HG03159 (cell line): ENCODE data around the gene HOXA1.

ENCODE experiments used
- ATAC-seq: cut with Tn5 transposase; IDR thresholded peaks from one replicate; pipeline ENCODE4 v1.9.1; 2021; ENCODE audit warnings: mild to moderate bottlenecking, moderate library complexity; ENCODE audit not compliant: unreplicated experiment

The HOXA1 gene

DNA sequence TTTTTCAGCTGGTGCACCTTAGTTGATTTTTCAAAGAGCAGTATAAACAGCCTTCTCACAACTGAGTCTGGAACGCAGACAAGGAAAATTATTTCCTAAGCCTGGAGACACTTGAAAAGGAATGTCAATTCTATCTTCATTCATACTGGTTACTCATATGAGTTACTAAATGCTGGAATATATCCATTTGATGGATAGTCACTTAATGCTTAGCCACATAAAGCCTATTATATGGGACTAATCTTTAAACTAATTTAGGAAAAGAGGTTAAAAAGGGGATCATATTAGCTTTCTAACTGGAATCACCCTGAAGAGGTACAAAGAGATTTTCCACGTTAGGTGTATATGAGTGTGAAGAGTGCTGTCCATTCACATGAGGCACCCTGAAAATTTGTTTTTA is 36.4 kb upstream of the HOXA1 start:
- ATAC-seq, result no peak

DNA sequence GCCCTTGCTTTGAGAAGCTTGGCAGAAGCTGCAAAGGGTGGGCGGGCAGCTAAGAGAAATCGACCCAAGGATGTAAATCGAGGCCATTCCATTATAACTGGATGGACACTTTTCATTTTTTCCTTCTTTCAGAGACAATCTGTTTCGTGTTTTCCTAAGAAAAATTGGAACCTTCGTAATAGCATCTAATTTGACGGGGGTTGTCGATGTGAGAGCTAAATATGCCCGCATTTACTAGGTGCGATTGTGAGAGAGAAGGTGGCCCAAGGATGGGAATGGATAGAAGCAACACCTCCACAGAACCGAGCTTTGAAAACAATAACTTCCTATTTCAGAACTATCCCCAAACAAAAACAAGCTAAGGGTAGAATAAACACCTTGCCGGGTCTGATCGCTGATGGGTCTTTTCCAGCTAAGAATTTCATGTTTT is 35.6 kb upstream of the HOXA1 start:
- ATAC-seq, result no peak

DNA sequence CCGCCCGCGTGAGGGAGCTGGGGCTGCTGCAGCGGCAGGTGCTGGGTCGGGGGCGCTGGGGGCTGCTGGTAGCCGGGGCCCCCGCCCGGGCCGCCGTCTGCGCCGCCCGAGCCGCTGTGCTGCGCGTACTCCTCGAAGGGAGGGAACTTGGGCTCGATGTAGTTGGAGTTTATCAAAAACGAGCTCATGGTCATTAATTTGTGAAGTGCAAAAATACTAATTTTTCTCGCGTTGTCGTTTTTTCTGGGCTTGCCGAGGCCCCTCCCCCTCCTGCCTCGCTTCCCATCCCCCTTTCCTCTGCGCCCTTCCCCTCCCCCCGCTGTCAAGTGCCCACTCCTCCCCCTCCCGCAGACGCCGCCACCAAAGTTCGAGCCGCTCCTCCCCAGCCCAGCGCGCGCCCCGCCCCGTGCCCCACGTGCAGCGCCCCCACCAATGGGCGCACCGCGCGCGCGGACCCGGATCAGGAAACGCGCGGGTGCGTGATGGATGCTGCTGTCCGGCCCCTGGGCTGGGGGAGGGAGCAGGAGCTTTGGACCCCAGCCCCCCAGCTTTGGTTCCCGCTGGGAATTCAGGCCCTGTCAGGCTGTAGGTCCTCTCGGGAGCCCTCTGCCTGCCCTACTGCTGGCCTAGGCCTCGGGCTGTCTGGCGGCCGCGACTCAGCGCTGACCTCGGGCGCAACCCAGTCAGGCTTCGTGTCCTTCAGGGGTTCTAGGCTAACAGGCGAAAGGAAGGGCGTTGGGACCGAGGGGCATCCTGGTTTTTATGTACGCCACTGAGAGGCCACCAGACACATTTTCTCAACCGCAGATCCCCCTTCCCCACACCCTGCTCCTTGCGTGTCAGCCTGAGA is 35.0 kb upstream of the HOXA1 start, which contains the start of gene HOXA4:
HOXA4 (minus strand) TSS at position 218 of the 850 bp plus-strand sequence; CDS start at position 194, 24 bp downstream.
- no peak for ATAC-seq

DNA sequence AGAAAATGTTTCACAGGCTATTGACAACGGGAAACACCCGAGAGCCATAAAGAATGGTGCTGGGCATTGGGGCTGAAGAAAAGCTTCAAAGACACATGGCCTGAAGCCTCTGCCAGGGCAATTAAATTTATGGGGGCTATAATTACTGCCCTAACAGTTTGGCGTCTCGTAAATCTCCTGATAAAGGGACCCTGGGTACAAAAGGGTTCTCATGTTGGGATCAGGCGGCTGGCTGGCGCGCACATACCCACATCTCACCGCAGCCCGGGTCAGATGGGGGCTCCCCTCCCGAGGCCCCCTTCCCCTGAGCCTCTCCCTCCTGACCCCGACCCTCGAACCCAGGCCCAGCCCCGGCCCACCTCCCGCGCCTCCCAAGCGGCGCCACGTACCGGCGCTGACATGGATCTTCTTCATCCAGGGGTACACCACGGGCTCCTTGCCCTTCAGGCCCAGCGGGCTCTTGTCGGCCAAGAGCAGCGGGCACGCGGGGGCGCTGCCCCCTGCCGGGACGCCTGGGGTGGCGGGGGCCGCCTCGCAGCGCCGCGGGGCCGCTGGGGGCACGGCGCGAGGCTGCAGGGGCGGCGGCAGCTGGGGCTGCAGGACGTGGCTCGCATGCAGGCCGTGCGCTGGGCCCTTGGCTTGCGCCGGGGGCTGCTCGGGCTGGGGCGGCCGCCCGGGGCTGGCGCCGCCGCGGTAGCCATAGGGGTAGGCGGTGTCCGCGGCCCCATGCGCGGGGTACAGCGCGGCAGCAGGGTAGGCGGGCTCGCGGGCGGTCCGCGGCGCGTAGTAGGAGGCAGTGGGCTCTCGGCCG is 34.1 kb upstream of the HOXA1 start:
- no peak for ATAC-seq

DNA sequence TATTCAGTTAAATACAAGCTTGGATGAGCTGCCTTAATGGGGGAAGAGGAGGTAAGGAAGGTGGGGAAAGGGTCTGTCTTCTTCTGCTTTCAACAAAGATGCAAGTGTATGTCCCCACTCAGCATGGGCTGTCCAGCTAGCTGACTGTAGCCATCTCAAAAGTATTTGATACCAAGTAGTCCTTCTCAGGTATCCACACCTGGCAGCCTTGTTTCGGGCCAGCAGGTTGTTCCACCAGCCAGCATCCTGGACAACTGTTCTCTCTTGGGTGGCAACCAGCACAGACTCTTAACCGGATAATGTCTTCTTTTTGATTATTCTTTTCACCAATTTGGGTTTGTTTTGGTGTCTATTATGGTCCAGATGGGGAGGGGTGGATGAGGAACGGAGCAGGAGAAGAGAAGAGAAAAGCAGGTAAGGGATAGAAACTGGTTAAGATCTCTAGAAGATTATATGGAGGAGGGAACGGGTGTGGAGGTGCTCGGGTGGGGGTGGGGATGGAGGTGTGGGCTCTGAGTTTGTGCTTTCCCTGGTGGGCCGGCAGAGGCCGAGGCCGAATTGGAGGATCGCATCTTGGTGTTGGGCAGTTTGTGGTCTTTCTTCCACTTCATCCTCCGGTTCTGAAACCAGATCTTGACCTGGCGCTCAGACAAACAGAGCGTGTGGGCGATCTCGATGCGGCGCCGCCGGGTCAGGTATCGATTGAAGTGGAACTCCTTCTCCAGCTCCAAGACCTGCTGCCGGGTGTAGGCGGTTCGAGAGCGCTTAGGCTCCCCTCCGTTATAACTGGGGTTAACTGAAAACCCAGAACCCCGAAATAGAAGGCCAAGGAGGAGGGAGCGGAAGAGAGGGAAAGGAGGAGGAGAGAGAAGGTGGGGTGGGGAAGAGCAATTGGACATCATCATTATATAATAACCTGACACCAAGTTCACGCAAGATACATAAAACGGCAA is 33.3 kb upstream of the HOXA1 start:
- no peak for ATAC-seq

DNA sequence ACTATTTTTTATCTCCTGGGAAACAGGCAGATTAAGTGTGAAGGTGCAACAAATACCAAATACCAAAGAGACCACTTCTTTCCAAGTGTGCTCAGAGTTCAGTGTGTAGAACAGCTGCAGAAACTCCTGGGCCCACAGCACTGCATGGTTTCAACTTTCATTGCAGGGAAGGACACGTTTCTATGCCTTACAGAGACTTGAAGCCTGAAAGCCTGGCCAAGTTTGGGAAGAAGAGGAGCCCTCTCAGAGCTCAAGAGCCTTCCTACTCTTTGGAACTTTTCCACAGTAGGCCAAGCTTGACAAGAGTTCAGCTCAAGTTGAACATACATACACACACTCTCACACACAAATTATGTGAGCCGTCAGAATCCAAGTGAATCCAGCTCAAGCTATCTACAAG is 32.2 kb upstream of the HOXA1 start:
- ATAC-seq, result no peak

DNA sequence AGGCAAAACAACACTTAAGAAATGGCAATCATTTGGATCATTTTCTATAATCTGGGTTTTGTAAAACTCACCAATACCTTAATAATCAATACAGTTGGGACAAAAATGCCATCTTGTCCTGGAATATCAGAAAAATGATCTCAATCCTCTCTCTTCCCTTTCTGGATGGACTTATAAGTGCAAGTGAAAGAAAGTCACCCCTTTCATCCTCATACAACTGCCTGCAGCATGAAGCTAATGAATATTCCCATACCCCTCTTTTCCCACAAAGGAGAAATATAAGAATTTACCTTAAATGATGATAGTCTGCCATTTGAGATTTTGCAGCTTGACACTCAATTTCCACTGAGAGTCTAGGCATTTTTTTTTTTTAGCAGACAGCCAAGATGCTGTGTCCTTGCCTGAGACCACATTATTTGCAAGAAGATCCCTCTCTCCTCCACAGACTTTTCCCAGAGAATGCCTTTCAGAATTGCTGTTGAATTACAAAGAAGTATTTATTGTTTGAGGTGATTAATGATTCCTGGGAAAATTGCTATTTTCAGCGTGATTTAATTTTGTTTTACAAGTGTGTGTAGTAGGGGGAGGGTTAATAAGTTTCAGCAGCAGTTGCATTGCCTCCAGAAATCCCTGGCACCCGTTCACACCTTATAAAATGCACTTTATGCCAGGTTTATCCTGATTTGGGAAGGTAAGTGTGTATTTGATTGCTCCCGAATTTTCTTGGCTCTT is 31.0 kb upstream of the HOXA1 start:
- no peak for ATAC-seq

DNA sequence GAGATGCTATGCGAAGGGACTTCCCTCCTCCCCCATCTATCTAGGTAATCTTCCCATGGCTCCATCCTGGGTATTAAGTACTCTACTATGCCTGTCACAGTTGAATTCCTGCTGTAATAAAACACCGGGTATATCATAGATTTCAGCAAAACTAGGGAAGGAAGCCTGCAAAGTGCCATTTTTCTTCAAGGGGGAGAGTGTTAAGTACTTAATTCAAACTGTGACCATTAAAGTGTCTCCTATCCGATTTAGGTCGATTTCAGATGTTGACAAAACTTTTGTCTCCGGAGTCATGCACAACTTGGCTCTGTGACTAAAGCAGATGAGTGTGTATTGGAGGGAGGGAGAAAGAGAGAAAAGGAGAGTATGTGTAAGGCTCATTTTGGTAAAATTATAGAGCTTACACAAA is 30.2 kb upstream of the HOXA1 start:
- ATAC-seq, result no peak

DNA sequence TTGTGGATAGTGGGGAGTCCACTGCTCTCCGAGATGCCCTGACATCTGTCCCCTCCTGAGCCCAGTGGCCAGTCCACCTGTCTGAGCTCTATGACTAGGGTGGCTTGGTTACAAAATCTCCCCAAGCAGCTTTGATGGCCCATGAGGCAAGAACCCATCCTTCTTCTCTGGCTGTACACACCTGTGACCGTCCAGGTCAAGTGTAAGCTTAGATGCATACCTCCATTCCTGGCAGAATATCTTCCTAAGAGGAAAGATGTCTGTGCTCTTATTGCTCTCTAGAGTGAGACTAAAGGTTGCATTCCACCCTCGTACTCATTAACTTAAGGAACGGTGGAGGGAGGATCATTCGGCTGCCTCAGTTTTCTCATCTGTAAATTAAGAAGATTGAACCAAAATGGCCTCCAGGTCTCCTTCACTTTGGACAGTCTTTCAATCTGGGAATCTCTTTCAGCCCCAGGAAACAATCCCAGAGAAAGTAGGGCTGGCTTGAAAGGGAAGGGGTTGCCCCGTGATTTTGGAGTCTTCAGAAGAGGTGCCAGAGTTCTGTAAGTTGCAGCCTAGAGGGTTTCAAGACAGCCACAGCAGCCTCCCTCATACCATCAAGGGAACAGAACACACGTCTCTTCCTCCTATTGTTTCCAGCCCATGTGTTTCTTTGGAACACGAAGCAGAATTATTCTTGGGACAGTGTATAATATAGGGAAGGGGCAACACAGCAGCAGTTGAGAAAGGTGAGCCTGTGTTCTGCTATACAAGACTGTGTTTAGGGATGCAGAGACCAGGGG is 29.3 kb upstream of the HOXA1 start:
- no peak for ATAC-seq

DNA sequence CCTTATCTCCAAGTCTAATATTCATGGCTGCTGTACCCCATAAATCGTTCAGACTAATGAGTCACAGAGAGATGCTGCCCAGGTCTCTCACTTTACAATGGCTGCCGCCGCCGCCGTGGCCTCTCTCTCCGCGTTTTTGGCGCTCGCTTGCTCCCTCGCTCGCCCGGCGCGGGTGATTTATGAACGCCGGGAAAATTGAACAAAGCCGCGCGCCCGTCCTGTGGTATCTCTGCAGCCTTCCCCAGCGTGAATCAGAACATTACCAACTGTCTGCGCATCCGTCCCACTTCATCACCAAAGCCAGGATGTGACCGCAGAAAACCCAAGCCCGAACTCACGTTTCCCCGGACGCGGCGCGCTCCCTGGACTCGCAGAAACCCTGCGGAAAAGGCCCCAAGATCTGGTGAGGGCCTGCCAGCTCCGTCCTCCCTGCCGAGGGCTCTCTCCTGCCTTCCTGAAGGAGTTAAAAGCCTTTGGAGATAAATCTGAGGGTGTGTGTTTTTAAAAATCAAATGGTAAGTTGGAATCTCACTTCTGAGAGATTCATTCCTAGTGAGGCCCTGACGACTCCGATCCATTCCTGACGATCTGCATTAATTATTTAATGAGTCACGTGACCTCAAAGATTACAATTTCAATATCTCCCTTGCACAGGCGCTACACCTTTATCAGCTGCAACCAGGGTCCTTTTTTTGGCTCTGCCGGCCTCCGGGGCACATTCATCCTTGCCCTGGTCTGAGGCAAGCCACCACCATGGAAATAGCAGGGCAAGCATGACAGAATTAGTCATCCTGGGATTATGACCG is 28.5 kb upstream of the HOXA1 start:
- no peak for ATAC-seq

DNA sequence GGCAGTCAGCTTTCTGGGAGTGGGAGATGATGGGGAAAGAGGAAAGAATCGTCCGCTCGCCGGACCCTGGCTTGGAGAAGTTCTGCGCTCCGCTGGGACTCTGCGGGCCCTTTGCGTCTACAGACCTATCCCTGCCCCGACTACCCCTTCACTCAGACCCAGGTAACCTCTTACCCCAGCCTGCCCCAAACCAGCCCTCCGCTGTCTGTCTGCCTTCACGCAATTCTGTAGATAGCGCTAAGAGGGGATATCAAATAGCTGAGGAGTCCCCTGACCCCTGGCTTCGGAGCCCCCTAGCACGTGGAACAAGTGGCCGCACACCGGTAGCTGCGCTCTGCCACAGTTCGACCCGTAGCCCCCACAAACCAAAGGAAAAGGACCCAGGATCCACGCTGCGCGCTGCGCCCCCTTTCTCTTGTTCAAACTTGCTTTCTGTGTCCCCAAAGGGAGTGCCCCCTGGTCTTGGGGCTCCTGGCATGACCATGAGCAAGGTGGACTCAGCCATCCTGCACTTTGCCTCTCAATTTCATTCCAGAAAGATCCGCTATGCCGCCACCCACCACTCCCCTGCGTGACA is 27.8 kb upstream of the HOXA1 start:
- ATAC-seq, result no peak

DNA sequence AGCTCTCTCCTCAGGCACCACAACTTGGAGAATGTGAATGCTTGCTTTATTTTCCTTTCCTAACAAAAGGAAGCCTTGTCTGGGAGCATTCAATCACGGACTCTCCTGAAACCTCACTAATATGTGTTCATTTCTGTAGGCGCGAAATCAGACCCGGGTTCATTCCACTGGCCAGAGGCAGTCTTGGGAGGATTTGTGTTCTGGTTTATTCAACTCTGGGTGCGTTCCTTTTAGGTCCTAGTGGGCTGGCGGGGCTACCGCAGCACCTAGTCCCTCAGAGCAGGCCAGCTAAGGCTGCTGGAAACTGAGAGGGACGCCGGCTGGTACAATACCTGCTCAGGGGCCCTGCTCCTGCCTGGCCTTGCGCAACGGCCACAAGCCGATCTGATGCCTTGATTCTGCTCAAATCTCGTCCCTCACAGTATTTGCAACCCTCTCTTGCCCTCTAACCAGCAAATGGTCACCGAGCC is 27.2 kb upstream of the HOXA1 start:
- ATAC-seq, result no peak

DNA sequence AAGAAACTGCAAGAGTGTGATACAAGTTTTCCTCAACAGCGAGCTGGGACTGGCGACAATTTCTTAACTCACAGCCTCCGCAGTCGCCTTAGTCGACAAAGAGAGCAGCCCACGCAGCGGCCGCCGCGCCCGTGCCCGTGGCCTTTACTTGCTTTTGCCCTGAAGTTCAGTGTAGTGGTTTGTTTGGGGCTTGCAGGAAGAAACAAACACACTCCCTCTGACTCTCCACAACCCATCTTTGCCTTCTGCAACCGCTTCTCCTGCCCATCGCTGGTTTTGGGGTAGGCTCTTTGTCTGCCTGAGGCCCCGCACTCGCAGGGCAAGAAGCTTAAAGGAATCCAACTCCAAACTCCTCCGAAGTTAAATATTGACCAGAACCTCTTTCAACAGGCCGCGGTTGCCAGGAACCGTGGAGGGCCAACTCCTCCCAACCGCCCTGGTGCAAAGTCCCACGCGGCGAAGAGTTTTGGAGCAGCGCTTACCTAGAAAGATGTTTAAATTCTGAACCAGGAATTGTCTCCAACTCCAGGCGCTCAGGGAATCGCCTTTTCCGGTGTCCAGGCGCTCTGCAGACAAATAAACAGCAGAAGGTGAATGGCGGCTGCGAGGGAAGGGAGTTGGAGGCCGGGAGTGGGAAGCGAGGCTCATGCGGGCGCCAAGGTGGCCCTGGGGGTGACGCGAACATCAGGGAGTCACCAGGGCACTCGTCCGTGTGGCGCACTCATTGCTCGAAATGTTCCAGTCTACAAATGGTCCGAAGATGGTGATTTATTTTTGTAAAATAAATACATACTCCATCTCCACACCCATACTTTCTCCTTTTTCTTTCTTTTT is 26.5 kb upstream of the HOXA1 start:
- no peak for ATAC-seq

DNA sequence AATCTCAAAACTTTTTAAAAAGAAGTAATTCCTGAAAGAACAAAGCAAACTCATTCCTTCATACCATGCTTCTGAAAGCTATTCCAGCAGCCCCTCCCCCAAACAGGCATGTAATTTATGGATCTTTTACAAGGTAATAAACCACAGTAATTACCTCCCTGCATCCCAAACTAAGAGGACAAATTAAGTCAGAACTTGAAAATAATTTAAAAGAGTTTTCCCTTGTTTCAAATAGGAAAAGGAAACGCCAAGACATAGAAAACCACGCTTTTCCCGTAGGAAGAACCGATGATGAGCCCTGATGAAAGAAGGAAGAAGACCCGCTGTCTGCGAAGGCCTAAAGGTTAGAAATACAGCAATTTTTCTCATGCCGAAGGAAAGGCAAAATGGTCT is 25.9 kb upstream of the HOXA1 start:
- ATAC-seq, result no peak

DNA sequence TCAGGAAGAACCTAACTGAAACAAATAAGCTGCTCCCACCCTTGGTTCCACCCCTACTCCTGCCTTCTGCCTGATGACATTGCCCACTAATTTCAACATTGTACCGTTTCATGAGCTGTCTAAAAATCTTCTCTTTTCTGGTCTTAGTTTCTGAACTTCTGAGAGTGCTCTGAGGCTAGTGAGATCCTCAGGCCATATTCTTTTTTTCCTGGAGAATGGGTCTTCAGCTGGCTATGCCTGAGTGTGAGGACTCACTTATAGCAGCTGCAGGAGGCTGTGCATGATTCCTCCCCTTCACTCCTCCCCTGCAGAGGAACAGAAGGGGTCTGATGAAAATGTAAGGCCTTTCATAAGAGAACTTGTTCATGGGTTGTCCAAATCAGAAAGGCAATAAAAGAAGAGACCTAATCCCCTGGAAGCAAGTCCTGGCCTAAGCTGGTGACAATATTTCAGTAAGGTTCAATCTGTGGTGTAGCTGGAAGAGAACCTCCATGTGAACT is 23.7 kb upstream of the HOXA1 start:
- no peak for ATAC-seq

DNA sequence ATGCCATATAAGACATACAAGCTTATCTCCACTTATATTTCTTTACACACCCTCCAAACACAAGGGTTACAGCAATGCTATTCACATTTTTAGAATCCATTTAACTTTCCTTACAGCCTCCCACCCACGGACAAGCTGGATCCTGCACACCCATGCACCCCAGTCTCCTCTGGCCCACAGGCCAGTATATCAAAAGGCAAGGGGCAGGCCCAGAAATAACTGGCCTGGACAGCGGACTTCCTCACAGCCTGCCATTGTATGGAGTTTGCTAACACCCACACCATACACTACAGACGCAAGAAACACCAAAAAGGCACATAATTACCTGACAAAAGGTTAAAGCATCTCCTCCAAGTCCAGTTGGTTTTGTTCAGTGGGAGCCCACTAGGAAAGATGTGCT is 22.8 kb upstream of the HOXA1 start:
- no peak for ATAC-seq

DNA sequence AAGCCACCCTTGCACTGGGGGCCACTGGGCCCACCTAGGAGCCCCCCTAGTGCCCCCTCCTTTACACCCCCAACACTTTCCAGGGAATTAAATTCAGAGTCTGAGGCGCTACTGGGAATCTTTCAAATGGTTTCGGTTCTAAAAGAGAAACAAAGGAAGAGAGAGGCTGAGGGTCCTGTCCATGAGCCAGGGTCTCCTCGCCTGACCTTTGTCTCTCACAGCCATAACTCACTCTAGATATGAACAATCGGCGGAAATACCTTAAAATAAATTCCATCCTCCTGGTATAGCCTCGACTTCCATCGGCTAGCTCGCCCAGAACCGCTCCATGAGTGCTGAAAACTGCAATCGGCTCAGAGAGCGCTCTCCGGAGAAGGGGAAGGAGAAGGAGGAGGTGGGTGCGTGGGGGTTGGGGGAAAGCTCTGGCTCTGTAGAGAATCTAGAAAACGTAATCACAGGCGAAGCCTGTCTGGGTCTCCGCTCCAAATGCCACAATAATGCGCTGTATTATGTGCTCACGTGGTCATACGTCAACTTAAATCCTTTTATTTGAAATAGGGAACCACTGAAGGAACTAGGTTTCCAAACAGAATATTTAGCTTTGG is 22.2 kb upstream of the HOXA1 start:
- ATAC-seq, result no peak
